HG03457 (cell line): ENCODE data around the gene SLC6A9.
A peak's percentile ranks its signal among the peaks of the same experiment; 100 is the strongest.

Source experiments
- ATAC-seq: cut with Tn5 transposase; IDR thresholded peaks from one replicate; pipeline ENCODE4 v1.9.1; 2021; ENCODE audit warnings: moderate number of reproducible peaks; ENCODE audit not compliant: unreplicated experiment

The SLC6A9 gene

GRCh38 chr1:44048532-44049215, 17.4 kb upstream of the SLC6A9 start:
- no peak for ATAC-seq

- ATAC-seq: no peak
These were observed 15.9 kb upstream of the SLC6A9 start for GRCh38 chr1:44047131-44047530.

- ATAC-seq: no peak
These were observed 13.8 kb upstream of the SLC6A9 start for GRCh38 chr1:44045064-44045463.

- ATAC-seq: no peak
These were observed 13.0 kb upstream of the SLC6A9 start for GRCh38 chr1:44044071-44044801.

- no peak for ATAC-seq
These were observed 12.2 kb upstream of the SLC6A9 start for GRCh38 chr1:44043176-44044070.

GRCh38 chr1:44040846-44041245, 9.6 kb upstream of the SLC6A9 start:
- ATAC-seq: no peak

- ATAC-seq: no peak
These were observed 9.2 kb upstream of the SLC6A9 start for GRCh38 chr1:44040418-44040817.

GRCh38 chr1:44038876-44039657, 7.8 kb upstream of the SLC6A9 start:
- ATAC-seq: no peak

- no peak for ATAC-seq
These were observed 5.9 kb upstream of the SLC6A9 start for GRCh38 chr1:44037154-44037553.

- no peak for ATAC-seq
These were observed 5.3 kb upstream of the SLC6A9 start for GRCh38 chr1:44036409-44037139.

- ATAC-seq: no peak
These were observed 4.6 kb upstream of the SLC6A9 start for GRCh38 chr1:44035726-44036408.

GRCh38 chr1:44034976-44035716, 3.9 kb upstream of the SLC6A9 start:
- ATAC-seq: no peak

- ATAC-seq: no peak
These were observed 3.2 kb upstream of the SLC6A9 start for GRCh38 chr1:44034423-44034822.

GRCh38 chr1:44033756-44034155, 2.5 kb upstream of the SLC6A9 start:
- ATAC-seq: no peak

GRCh38 chr1:44033041-44033575, 1.8 kb upstream of the SLC6A9 start:
- ATAC-seq: no peak

- ATAC-seq: no peak
These were observed 1.0 kb upstream of the SLC6A9 start for GRCh38 chr1:44032170-44032790.

- ATAC-seq: peak; percentile 8
These were observed 534 bp downstream of the SLC6A9 start for GRCh38 chr1:44030605-44031251.
